Jurkat, Clone E6-1 (cell line): Measurements from ENCODE around the gene ZNF581.

Source experiments
- DNase-seq: peaks from one replicate; pipeline ENCODE4 v3.0.0-alpha.2; 2011; ENCODE audit warnings: low read depth, low spot score
- H3K4me3 ChIP-seq: 2 replicates; pipeline ENCODE4 v1.5.1; 2011; ENCODE audit warnings: mild to moderate bottlenecking, low read length, control low read depth, moderate library complexity

ZNF581 gene

GRCh38 chr19:55606817-55607216, 36.6 kb upstream of the ZNF581 start:
- peak overlapping the region; percentile 91 for H3K4me3 ChIP-seq
- no peak for DNase-seq

DNA sequence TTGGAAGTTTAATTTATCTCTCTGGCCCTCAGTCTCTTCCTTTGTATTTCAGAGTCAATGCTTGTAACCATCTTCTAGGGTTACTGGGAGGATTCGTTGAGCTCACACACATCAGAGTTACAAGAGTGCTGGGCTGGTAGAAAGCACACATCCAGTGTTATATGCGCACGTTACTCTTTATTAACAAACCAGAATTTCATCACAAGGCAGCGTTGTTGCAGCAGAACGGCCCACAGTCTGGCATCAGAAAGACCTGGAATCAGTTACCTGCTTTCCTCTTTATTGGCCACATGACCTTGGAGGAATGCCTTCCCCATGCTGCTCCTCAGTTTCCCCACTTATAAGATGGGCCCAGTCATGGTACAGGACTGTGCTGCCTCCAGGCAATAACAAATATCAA, 34.1 kb upstream of the ZNF581 start:
- DNase-seq, result no peak
- no peak overlapping the region for H3K4me3 ChIP-seq

DNA sequence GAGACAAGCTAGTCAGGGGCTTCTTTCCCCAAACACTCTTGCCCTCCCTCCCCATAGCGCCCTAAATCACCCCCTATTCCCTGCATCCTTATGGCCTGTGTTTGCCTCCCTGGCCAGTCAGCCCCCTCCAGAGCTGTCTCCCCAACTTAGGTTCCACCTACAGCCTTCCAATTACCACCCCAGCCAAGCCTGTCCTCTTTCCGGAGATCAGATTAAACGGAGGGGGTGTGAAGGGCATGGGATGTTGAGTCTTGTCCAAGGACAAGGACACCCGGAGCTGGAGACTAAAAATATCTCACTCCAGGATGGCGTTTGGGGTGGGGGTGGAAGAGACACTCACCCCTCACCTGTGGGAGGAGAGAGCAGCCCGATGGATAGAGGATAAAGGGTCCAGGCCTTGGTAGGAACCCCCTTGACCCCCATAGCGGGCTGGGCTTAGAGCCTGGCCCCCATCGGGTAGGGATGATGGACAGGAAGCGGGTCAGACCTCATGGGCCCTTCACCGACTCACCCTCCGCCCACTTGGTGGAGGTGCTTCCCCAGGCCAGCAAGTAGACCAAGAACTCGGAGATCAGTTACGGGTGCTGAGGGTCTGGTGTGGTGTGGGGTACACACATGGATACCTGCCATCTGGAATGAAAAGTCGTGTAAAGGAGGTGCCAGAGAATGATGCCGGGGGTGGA, 32.0 kb upstream of the ZNF581 start:
- DNase-seq, result no peak
- H3K4me3 ChIP-seq, result no peak overlapping the region

DNA sequence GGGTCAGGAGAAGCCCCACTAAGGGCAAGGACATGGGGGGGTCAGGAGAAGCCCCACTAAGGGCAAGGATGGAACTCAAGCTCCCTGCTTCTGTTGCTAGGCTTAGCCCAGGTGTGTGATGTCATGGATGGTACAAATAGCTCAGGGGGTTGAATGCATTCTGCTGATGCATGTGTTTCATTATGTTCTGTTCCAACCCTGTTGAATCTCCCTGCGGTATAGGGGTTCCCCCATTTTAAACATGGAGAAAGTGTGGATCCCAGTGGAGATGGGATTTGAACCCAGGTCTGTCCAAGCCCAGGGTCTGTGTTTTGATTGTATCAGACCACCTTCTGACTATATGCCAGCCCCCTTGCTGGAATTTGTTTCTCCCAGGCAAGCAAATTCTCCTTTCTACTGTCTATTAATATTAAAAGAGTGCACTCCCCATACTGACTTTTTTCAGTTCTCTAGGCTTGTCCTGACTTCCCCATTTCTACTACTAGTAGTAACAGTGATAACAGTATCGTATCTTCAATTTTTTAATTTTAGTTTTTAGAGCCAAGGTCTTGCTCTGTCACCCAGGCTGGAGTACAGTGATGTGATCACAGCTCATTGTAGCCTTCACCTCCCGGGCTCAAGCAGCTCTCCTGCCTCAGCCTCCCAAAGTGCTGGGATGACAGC, 31.3 kb upstream of the ZNF581 start:
- DNase-seq, result no peak
- no peak overlapping the region for H3K4me3 ChIP-seq

- no peak overlapping the region for H3K4me3 ChIP-seq
- DNase-seq, result no peak
These were observed 30.1 kb upstream of the ZNF581 start for GRCh38 chr19:55613396-55613795.

GRCh38 chr19:55613930-55614710, 29.3 kb upstream of the ZNF581 start:
- H3K4me3 ChIP-seq, result no peak overlapping the region
- DNase-seq, result no peak

GRCh38 chr19:55614711-55615542, 28.5 kb upstream of the ZNF581 start:
- H3K4me3 ChIP-seq, result no peak overlapping the region
- no peak for DNase-seq

DNA sequence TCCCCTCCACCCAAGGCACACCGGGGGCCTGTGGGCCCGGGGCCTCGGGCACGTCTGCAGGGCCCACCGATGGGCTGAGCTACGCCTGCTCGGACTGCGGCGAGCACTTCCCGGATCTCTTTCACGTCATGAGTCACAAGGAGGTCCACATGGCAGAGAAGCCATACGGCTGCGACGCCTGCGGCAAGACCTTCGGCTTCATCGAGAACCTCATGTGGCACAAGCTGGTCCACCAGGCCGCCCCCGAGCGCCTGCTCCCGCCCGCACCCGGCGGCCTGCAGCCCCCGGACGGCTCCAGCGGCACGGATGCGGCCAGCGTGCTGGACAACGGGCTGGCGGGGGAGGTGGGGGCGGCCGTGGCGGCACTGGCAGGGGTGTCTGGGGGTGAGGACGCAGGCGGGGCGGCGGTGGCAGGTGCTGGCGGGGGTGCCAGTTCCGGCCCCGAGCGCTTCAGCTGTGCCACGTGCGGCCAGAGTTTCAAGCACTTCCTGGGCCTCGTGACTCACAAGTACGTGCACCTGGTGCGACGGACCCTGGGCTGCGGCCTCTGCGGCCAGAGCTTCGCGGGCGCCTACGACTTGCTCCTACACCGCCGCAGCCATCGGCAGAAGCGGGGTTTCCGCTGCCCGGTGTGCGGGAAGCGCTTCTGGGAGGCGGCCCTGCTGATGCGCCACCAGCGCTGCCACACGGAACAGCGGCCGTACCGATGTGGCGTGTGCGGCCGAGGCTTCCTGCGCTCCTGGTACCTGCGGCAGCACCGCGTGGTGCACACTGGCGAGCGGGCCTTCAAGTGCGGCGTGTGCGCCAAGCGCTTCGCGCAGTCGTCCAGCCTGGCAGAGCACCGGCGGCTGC, 27.7 kb upstream of the ZNF581 start:
- no peak overlapping the region for H3K4me3 ChIP-seq
- DNase-seq, result no peak

GRCh38 chr19:55616395-55616875, 27.0 kb upstream of the ZNF581 start:
- DNase-seq, result no peak
- H3K4me3 ChIP-seq, result no peak overlapping the region

DNA sequence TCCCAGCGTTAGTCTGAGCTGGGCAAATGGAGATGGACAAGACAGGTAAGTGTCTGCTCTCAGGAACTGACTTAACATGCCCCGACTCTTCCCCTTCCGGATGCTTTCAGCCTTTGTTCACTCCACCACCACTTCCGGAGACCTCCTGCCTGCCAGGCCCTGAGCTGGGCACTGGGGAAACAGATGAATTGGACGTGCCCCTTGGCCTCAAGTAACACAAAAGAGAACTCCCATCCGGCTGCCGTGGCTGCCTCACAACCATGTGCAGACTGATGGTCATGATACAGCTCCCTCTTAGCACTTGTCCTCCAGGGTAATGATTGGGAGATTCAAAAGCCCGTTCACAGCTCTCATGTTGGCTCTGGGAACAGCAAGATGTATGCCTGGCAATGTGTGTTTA, 26.0 kb upstream of the ZNF581 start:
- DNase-seq, result no peak
- no peak overlapping the region for H3K4me3 ChIP-seq

DNA sequence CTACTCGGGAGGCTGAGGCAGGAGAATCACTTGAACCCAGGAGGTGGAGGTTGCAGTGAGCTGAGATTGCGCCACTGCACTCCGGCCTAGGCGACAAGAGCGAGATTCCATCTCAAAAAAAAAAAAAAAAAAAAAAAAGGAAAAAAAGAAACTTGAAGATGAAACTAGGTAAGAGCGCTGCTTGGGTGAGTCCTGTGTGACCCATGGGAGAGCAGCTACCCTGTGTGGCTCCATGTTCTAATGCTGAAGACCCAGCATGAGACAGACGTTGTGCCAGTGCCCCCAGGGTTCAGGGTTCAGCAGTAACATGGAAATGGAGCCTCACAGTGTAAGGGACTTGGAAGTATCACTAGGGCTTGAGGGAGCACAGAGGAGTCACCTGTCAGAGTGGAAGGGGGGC, 25.0 kb upstream of the ZNF581 start:
- DNase-seq, result no peak

GRCh38 chr19:55619286-55619685, 24.2 kb upstream of the ZNF581 start:
- no peak for DNase-seq
- H3K4me3 ChIP-seq, result no peak overlapping the region

More for the DNA sequence above, 25.0 kb upstream of the ZNF581 start:
- no peak overlapping the region for H3K4me3 ChIP-seq

DNA sequence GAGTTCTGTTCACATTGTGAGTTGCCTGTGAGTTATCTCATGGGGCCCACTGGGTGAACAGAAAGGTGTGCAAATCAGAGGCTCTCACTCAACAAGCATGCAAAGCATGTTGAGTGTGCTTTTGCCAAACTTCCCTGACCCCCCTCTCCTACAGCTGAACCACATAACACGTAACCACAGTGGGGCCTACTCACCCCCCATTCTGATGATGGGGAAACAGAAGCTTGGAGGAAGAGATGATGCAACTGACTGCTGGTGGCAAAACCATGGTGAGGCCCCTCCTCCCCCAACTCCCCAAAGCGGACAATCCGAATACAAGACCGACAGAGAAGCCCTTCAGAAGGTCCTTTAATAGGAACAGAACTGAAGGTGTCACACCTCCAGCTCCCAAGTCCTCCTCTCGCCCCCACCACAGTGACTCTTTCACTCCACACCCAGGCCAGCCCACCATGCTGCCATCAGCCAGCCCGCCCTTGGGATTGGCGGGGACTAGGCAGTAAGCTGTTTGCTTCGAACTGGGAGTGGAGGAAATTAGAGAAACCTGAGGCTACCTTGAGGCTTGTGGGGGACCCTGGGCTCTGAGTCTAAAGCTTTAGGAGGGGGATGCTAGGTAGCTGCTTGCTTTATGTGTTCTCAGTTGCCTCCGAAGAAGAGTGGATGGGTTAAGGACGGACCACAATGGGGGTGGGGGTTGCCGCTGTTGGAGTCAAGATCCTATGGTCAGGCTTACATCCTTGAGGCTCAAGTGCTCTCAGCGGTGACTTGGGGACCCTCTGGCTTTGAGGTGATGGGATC, 22.8 kb upstream of the ZNF581 start:
- DNase-seq, result peak; percentile 85

DNA sequence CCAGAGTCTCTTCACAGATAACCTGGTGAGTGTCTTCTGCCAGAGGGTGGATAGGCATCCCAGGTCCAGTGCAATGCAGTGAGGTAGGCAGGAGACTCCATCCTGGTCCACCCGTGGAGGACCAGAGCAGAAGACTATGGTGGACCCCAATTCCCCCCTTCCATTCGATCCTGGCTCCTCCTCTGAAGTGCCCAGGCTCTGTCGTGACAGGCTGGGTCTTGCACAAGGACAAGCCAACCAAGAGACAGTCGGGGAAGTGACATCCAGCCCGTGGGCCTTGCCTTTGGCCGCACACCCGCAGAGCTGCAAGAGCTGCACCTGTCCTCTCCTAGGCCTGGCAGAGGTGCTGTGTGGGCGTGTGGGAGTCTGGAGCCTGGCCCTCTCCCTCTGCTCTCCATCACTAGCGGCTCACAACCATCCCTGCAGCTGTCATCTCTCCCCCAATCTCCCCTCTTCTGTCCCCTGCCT, 22.2 kb upstream of the ZNF581 start:
- H3K4me3 ChIP-seq, result no peak overlapping the region
- DNase-seq, result no peak

More for the DNA sequence above, 22.8 kb upstream of the ZNF581 start:
- H3K4me3 ChIP-seq, result no peak overlapping the region

DNA sequence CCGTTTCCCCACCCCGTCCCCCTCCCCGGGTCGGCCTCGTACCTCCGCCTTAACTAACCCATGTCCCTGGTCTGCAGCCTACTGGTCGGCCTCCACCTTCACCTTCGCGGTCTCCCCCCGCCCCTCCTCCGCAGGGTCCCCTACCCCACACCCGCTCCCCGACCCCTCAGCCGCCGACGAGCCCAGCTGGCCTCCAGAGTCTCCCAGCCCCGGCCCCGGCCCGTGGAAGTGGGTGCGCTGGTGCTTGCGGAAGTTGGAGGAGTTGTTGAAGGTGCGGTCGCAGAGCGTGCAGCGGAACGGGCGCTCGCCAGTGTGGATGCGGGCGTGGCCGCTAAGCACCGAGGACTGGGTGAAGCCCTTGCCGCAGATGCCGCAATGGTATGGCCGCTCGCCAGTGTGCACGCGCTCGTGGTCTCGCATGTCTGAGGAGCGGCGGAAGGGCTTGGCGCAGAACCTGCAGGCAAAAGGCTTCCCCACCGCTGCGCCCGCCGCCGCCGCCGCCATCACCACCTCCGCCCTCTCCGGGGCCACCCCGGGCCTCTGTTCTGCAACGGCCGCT, 21.7 kb upstream of the ZNF581 start:
- no peak for DNase-seq
- no peak overlapping the region for H3K4me3 ChIP-seq

DNA sequence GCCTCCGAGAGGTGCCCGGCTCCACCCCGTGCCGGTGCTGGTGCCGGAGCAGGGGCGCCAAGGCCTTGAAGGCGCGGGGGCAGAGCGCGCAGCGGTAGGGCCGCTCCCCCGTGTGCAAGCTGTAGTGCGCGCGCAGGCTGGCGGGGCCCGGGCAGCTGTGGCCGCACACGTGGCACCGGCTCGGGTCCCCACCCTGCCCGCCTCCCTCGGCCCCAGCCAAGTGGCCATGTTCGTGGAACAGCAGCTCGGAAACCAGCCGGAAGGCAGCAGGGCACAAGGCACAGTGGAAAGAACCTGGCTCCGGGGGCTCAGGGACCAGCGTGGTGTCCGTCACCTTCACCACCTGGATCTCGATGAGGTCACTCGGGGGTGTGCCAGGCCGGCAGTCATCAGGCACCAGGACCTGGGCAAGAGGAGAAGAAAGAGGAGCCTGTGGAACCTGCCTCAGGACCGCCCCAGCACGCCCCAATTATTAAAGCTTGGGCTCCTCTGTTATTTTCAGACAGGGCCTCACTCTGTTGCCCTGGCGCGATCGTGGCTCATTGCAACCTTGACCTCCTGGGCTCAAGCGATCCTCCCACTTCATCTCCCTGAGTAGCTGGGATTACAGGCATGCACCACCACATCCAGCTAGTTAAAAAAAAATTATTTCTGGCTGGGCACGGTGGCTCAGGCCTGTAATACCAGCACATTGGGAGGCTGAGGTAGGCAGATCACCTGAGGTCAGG, 21.0 kb upstream of the ZNF581 start:
- H3K4me3 ChIP-seq, result no peak overlapping the region
- no peak for DNase-seq

GRCh38 chr19:55623130-55623529, 20.3 kb upstream of the ZNF581 start:
- no peak overlapping the region for H3K4me3 ChIP-seq
- no peak for DNase-seq
